SK-N-SH treated with all-trans-retinoic acid at 6 μM for 48 hours (cell line): ENCODE results near the gene PALD1.

ENCODE experiments used
- ATAC-seq: fragments of 200-7000 bp; cut with Tn5 transposase; 3 replicates; pipeline ENCODE4 v1.9.1; 2020; ENCODE audit warnings: mild to moderate bottlenecking, moderate library complexity
- ARNTL ChIP-seq: fragments of 450-650 bp; formaldehyde crosslinking; IDR thresholded peaks from 2 replicates; pipeline ENCODE4 v1.5.0; 2020; ENCODE audit warnings: low read depth, mild to moderate bottlenecking, moderate library complexity, borderline replicate concordance
- BACH2 ChIP-seq: fragments of 250-450 bp; sonication (Bioruptor Pico); IDR thresholded peaks from 2 replicates; pipeline ENCODE4 v1.9.0; 2021; ENCODE audit warnings: mild to moderate bottlenecking, borderline replicate concordance
- CSDC2 ChIP-seq: fragments of 250-450 bp; sonication (Bioruptor Pico); IDR thresholded peaks from 2 replicates; pipeline ENCODE4 v1.5.0; 2020; ENCODE audit warnings: mild to moderate bottlenecking, moderate library complexity
- ESRRG ChIP-seq: fragments of 250-450 bp; sonication (Bioruptor Pico); IDR thresholded peaks from 2 replicates; pipeline ENCODE4 v1.6.1; 2021; ENCODE audit warnings: mild to moderate bottlenecking
- GLIS3 ChIP-seq: fragments of 250-450 bp; sonication (Bioruptor Pico); IDR thresholded peaks from 2 replicates; pipeline ENCODE4 v1.5.0; 2020; ENCODE audit warnings: mild to moderate bottlenecking, moderate library complexity
- ISL1 ChIP-seq: fragments of 250-450 bp; sonication (Bioruptor Pico); IDR thresholded peaks from 2 replicates; pipeline ENCODE4 v2.1.2; 2022; ENCODE audit warnings: mild to moderate bottlenecking, moderate library complexity
- OSR1 ChIP-seq: fragments of 250-450 bp; sonication (Bioruptor Pico); IDR thresholded peaks from 2 replicates; pipeline ENCODE4 v1.8.0; 2022; ENCODE audit warnings: moderate library complexity, mild to moderate bottlenecking, inconsistent platforms
- PPARA ChIP-seq: fragments of 250-450 bp; sonication (Bioruptor Pico); IDR thresholded peaks from 2 replicates; pipeline ENCODE4 v1.5.0; 2020; ENCODE audit warnings: mild to moderate bottlenecking, borderline replicate concordance
- SNAI2 ChIP-seq: fragments of 250-450 bp; sonication (Bioruptor Pico); IDR thresholded peaks from 2 replicates; pipeline ENCODE4 v1.5.0; 2020; ENCODE audit warnings: mild to moderate bottlenecking, moderate library complexity
- TCF4 ChIP-seq: fragments of 250-450 bp; sonication (Bioruptor Pico); IDR thresholded peaks from 2 replicates; pipeline ENCODE4 v1.8.0; 2021; ENCODE audit warnings: mild to moderate bottlenecking, moderate library complexity, borderline replicate concordance
- TOX ChIP-seq: fragments of 250-450 bp; sonication (Bioruptor Pico); IDR thresholded peaks from 2 replicates; pipeline ENCODE4 v1.8.0; 2021; ENCODE audit warnings: mild to moderate bottlenecking, moderate library complexity, borderline replicate concordance
- ZC3H10 ChIP-seq: fragments of 250-450 bp; sonication (Bioruptor Pico); IDR thresholded peaks from 2 replicates; pipeline ENCODE4 v1.5.1; 2021; ENCODE audit warnings: mild to moderate bottlenecking, moderate library complexity
- ZFP30 ChIP-seq: fragments of 450-650 bp; formaldehyde crosslinking; IDR thresholded peaks from 2 replicates; pipeline ENCODE4 v1.5.0; 2022; ENCODE audit warnings: mild to moderate bottlenecking, moderate library complexity
- ZNF565 ChIP-seq: fragments of 450-650 bp; formaldehyde crosslinking; conservative IDR thresholded peaks from 2 replicates; pipeline ENCODE4 v1.5.0; 2020; ENCODE audit warnings: low read depth, mild to moderate bottlenecking, moderate library complexity
- TF ChIP-seq, protein P1 (sequence below): fragments of 250-450 bp; sonication (Bioruptor Pico); IDR thresholded peaks from 2 replicates; pipeline ENCODE4 v1.8.0; 2021; ENCODE audit warnings: low read depth, mild to moderate bottlenecking, moderate library complexity, borderline replicate concordance
- TF ChIP-seq, protein P2 (sequence below): fragments of 250-450 bp; sonication (Bioruptor Pico); IDR thresholded peaks from 2 replicates; pipeline ENCODE4 v1.5.0; 2020; ENCODE audit warnings: mild to moderate bottlenecking, moderate library complexity
- TF ChIP-seq, protein P3 (sequence below): fragments of 250-450 bp; sonication (Bioruptor Pico); IDR thresholded peaks from 2 replicates; pipeline ENCODE4 v1.5.1; 2021; ENCODE audit warnings: mild to moderate bottlenecking, moderate library complexity
- TF ChIP-seq, protein P4 (sequence below): fragments of 250-450 bp; sonication (Bioruptor Pico); IDR thresholded peaks from 2 replicates; pipeline ENCODE4 v1.8.0; 2020; ENCODE audit warnings: mild to moderate bottlenecking, moderate library complexity, borderline replicate concordance

The PALD1 gene

DNA sequence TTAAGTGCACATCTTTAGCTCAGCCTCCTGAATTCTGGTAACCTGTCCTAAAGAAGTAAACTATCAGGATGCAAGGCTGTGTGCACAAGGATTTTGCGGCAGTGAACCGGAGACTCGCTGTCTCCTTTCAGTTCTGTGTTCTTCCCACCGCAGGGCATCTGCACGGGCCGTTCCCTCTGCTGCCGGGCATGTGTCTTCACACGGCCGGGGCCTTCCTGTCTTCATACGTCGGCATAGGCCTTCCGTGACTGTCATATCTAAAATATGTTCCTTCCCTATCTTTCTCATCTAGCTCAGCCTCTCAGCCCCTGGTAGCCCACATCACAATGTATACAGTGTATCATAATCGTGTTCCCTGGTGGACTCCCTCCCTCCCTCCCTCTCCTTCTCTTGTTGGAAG lies 16.4 kb downstream of the PALD1 start:
- no peak for TF ChIP-seq ARNTL (CRISPR knock-in tag)
- no peak for TF ChIP-seq ZFP30 (CRISPR knock-in tag)
- TF ChIP-seq, protein P1, sequence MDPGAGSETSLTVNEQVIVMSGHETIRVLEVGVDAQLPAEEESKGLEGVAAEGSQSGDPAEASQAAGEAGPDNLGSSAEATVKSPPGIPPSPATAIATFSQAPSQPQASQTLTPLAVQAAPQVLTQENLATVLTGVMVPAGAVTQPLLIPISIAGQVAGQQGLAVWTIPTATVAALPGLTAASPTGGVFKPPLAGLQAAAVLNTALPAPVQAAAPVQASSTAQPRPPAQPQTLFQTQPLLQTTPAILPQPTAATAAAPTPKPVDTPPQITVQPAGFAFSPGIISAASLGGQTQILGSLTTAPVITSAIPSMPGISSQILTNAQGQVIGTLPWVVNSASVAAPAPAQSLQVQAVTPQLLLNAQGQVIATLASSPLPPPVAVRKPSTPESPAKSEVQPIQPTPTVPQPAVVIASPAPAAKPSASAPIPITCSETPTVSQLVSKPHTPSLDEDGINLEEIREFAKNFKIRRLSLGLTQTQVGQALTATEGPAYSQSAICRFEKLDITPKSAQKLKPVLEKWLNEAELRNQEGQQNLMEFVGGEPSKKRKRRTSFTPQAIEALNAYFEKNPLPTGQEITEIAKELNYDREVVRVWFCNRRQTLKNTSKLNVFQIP (CRISPR knock-in tag): no peak
- no peak for ATAC-seq

DNA sequence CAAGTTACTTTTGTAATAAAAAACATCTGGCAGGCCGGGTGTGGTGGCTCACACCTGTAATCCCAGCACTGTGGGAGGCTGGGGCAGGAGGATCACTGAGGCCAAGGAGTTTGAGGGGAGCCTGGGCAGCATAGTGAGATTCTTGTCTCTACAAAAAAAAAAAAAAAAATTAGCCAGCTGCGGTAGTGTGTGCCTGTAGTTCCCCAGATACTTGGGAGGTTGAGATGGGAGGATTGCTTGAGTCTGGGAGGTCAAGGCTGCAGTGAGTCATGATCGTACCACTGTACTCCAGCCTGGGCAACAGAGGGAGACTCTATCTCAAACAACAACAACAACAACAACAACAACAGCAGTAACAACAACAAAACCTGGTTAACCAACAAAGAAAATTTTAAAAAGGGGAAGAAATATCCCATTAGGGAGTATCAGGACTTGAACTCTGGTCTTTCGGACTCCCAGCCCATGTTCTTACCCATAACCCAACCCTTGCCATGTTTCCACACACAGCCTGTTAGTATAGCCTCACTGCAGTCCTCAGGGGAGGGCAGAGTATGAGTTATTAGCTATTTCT lies 17.2 kb downstream of the PALD1 start:
- no peak for ATAC-seq
- TF ChIP-seq ISL1 (CRISPR knock-in tag): no peak
- TF ChIP-seq ZC3H10 (CRISPR knock-in tag): no peak
- TF ChIP-seq, protein P2, sequence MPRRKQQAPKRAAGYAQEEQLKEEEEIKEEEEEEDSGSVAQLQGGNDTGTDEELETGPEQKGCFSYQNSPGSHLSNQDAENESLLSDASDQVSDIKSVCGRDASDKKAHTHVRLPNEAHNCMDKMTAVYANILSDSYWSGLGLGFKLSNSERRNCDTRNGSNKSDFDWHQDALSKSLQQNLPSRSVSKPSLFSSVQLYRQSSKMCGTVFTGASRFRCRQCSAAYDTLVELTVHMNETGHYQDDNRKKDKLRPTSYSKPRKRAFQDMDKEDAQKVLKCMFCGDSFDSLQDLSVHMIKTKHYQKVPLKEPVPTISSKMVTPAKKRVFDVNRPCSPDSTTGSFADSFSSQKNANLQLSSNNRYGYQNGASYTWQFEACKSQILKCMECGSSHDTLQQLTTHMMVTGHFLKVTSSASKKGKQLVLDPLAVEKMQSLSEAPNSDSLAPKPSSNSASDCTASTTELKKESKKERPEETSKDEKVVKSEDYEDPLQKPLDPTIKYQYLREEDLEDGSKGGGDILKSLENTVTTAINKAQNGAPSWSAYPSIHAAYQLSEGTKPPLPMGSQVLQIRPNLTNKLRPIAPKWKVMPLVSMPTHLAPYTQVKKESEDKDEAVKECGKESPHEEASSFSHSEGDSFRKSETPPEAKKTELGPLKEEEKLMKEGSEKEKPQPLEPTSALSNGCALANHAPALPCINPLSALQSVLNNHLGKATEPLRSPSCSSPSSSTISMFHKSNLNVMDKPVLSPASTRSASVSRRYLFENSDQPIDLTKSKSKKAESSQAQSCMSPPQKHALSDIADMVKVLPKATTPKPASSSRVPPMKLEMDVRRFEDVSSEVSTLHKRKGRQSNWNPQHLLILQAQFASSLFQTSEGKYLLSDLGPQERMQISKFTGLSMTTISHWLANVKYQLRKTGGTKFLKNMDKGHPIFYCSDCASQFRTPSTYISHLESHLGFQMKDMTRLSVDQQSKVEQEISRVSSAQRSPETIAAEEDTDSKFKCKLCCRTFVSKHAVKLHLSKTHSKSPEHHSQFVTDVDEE (CRISPR knock-in tag): no peak
- TF ChIP-seq SNAI2: no peak
- TF ChIP-seq, protein P1 (CRISPR knock-in tag): no peak
- TF ChIP-seq, protein P3, sequence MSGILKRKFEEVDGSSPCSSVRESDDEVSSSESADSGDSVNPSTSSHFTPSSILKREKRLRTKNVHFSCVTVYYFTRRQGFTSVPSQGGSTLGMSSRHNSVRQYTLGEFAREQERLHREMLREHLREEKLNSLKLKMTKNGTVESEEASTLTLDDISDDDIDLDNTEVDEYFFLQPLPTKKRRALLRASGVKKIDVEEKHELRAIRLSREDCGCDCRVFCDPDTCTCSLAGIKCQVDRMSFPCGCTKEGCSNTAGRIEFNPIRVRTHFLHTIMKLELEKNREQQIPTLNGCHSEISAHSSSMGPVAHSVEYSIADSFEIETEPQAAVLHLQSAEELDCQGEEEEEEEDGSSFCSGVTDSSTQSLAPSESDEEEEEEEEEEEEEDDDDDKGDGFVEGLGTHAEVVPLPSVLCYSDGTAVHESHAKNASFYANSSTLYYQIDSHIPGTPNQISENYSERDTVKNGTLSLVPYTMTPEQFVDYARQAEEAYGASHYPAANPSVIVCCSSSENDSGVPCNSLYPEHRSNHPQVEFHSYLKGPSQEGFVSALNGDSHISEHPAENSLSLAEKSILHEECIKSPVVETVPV (CRISPR knock-in tag): no peak
- TF ChIP-seq, protein P4, sequence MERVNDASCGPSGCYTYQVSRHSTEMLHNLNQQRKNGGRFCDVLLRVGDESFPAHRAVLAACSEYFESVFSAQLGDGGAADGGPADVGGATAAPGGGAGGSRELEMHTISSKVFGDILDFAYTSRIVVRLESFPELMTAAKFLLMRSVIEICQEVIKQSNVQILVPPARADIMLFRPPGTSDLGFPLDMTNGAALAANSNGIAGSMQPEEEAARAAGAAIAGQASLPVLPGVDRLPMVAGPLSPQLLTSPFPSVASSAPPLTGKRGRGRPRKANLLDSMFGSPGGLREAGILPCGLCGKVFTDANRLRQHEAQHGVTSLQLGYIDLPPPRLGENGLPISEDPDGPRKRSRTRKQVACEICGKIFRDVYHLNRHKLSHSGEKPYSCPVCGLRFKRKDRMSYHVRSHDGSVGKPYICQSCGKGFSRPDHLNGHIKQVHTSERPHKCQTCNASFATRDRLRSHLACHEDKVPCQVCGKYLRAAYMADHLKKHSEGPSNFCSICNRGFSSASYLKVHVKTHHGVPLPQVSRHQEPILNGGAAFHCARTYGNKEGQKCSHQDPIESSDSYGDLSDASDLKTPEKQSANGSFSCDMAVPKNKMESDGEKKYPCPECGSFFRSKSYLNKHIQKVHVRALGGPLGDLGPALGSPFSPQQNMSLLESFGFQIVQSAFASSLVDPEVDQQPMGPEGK: no peak
- TF ChIP-seq ZFP30 (CRISPR knock-in tag): no peak
- TF ChIP-seq PPARA (CRISPR knock-in tag): no peak
- TF ChIP-seq OSR1: no peak
- TF ChIP-seq ESRRG: no peak
- no peak for TF ChIP-seq BACH2 (CRISPR knock-in tag)
- no peak for TF ChIP-seq ZNF565
- no peak for TF ChIP-seq CSDC2

DNA sequence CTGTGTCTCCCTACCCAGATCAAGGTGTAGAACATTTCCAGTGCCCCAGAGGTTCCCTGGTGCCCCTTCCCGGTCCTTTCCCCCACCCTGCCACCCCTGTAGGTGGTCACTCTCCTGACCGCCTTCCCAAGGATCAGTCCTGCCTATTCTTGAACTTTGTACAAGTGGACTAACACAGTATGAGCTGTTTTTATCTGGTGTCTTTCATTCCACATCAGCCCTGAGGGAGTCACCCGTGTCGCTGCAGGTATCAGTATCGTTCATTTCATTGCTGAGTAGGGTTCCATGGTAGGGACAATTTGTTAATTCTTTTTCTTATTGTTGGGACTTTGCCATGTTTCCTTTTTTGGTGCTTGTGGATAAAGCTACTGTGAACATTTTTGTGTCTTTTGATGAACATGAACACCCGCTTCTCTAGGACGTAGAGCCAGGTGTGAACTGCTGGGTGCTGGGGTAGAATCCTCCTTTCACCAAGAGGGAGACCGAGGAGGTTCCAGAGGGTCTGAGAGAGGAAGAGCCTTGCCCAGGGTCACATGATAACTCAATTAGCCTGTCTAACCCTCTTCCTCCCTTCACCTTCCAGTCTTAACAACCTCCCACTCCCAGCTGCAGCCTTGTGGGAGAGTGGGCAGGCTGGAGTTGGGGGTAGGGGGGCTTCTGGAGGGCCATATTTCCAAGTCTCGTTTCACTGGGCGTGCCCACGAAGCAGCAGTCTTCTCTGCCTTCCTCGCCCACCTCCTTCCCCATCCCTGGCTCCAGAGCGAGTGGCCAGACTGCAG lies 18.0 kb downstream of the PALD1 start:
- no peak for ATAC-seq
- TF ChIP-seq ISL1 (CRISPR knock-in tag): no peak
- TF ChIP-seq ZFP30 (CRISPR knock-in tag): no peak
- TF ChIP-seq, protein P4: no peak
- TF ChIP-seq ZC3H10 (CRISPR knock-in tag): no peak
- TF ChIP-seq BACH2 (CRISPR knock-in tag): no peak
- TF ChIP-seq, protein P2 (CRISPR knock-in tag): no peak
- TF ChIP-seq TOX (CRISPR knock-in tag): no peak
- TF ChIP-seq OSR1: no peak
- TF ChIP-seq TCF4 (CRISPR knock-in tag): no peak
- TF ChIP-seq, protein P1 (CRISPR knock-in tag): no peak
- TF ChIP-seq ARNTL (CRISPR knock-in tag): no peak
- no peak for TF ChIP-seq GLIS3 (CRISPR knock-in tag)
- TF ChIP-seq ZNF565: no peak
- TF ChIP-seq CSDC2: no peak
